CD4-positive, alpha-beta T cell treated with Interleukin-17A for 4 hours (primary cell): Measurements from ENCODE around the gene USP6NL.

Experiments used
- DNase-seq: peaks from one replicate; pipeline ENCODE4 v3.0.0-alpha.2; 2020; ENCODE audit warnings: mixed read lengths

The USP6NL gene

DNA sequence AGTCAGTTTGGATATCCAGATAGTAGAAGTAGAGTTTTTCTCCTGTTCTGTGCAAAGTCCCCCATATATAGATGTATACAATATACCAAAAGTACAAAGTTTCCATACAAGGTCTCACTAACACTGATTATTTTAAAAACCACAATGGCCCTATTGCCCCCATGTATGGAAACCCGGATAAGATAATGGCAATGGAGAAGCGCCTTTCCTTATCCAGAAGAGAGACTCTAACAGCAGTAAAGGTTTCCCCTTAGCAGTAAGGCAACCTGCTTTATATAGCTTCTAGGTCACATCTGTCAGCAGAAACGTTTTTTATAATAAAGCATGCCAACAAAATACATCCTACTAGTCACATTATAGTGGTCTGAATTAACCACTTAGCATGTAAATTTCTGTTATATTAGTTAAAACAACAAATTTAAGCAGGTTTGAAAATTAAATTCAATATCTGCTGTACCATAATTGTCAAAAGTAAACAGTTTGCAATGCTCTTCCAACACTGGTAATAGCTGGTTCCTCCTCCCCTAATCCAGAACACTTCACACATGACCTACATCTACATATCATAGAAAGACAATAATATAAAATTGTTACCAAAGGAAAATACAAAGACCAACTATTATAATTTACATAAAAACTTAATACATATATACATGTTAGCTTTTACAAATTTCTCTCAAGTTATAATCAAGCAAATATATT is 22.4 kb downstream of the USP6NL start:
- DNase-seq: no peak

DNA sequence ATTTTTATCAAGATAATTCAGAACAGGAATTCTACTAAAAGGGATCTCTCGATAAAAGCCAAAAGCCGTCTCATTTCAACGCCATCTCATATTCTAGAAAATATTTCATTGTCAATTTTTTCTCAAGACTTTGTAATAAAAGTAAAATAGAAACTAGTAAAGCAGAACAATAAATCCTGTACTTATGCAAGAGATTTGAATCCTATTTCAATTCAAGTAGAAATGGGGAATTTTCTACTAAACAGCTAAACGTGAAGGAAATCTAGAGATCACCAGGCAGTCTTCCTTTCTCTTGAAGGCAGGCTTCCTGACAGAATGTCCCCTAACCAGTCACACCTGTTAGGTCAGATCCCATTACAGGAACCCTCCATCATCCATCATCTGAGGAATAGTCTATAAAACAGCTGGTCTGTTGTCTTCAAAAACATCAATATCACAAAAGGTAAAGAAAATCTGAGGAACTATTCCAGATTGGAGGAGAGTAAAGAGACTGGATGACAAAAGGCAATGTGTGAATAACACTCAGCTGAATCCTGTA is 23.7 kb downstream of the USP6NL start:
- DNase-seq: no peak

DNA sequence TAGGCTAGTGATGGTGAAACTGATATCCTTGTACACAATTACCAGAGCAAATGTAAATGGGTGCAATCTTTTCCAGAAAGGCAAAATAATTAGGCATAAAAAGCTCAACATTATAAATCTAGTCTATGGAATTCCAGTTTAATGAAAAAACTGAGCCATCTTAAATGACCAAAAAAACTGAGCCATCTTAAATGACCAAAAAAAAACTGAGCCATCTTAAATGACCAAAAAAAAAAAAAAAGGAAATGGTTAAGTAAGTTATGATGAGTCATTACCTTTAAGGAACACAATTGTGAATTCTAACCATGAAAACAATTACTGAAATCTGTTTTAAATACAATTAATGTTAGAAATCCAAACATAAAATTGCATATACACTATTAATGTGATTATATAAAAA is 25.3 kb downstream of the USP6NL start:
- no peak for DNase-seq

DNA sequence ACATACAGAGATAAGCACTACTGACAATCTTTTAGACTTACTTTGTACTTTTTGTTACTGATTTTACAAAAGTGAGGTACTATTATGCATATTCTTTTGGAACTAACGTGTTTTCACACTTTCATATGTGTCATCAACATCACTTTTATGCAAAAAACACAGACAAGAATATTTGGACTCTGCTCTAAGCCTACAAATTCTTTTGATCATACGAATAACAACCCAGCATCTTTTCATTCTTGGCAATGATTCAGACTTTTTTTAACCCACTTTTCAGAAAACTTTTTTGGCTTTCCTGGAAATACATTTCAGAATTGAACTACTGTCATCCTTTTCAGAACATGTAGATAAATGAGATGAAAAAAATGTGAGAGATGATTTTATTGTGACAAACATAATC is 30.2 kb downstream of the USP6NL start:
- DNase-seq: no peak

GRCh38 chr10:11579885-11580284 is 31.6 kb downstream of the USP6NL start:
- no peak for DNase-seq

DNA sequence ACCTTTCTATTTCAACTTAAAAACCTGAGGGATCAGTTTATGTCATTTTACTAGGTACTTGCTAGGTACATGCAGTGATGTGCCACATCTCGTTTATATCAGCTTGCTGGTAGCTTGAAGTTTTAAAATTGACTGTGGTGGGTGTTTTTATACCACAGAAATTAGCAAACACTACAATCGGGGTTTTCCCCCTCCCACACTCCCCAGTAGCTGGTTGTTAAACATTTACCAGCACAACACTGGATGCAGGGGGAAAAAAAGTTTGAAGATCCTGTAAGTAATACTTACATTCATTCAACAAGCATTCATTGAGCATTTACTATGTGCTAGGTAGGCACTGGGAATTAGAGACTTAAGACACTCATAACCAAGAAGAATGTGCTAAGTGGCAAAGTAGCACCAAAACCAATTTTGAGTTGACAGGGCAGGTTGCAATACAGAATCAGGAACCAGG is 32.6 kb downstream of the USP6NL start:
- no peak for DNase-seq

- no peak for DNase-seq
Measured at GRCh38 chr10:11576092-11576809, 35.2 kb downstream of the USP6NL start.

- DNase-seq: no peak
Measured at GRCh38 chr10:11573497-11573896, 38.0 kb downstream of the USP6NL start.

DNA sequence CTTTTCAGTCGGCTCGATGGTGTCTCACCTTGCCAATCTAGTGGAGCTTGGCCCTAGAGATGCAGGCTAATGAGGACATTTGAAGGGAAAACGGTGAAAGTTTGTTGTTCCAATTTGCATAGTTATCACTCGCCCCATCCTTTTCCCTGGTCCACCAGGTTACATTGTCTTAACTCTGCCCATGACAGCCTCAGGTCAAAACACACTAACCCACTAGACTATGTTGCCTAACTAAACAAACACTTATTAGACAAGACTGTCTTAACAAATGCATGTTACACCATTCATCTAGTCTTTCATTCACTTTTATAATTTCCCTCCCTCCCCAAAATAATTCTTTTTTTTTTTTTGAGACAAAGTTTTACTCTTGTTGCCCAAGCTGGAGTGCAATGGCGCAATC is 40.7 kb downstream of the USP6NL start:
- no peak for DNase-seq

- no peak for DNase-seq
Measured at GRCh38 chr10:11569471-11569870, 42.0 kb downstream of the USP6NL start.

DNA sequence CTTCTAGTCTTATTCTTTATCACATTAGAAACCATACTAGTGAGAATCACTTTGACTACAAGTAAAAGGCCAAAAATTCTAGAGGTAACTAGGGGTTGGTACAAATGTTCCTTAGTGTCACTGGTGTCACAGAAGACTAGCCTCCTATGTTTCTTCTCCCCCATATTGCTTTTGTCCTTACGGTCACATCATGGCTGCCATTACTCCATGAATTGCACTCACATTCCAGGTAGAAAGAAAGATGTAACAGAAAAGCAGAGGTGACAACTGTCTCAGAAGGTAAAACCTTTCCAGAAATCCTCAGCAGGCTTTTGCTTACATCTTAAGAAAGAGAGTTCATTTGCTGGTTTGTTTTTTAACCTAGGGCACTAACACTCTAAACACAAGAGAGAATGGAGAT is 42.9 kb downstream of the USP6NL start:
- no peak for DNase-seq

DNA sequence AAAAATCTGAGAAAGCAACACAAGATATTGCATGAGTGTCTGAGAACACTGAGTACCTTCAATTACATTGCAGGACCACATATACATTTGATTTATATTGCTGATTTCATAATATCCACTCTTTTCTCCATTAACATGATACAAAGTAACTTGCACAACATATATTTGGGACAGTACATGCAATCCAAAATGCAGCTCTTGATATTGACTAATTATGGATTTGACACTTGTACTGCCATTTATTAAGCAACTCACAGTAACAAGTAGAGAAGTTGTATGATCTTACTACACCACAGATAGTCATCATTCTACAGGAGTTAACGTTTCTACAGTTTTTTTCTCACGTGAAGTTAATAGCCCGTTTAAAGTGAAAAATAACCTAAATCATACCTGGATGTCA is 46.7 kb downstream of the USP6NL start:
- DNase-seq: no peak

DNA sequence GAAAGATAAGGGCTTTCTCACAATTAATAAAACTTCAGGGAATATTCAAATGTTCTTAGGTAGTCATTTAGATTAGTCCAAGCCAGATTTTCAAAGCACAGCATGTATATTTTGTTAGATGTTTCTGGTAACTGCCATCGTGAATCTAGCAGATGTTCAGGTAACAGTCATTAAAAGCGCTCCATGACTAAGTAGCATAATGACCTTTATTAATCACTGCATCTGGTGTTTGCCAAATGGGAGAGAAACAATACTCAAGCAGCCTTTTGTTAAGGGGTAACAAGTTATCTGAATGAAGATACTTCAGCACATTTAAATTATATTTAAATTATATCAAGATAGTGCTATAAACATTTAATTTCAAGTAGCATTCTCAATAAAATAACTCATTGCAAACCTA is 47.5 kb downstream of the USP6NL start:
- no peak for DNase-seq

DNA sequence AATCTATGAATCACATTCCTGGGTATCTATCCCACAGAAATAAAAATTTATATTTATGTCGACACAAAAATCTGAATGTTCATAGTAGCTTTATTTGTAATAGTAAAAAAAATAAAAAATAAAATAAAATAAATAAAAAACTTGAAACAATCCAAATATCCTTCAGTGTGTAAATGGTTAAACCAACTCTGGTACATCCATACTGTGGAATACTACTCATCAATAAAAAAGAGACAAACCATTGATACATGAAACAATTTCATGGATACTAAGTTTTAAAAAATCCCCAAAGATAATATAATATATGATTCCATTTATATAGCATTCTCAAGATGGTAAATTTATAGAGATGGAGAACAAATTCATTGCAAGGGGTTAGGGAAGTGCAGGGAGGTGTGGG is 48.6 kb downstream of the USP6NL start:
- no peak for DNase-seq

DNA sequence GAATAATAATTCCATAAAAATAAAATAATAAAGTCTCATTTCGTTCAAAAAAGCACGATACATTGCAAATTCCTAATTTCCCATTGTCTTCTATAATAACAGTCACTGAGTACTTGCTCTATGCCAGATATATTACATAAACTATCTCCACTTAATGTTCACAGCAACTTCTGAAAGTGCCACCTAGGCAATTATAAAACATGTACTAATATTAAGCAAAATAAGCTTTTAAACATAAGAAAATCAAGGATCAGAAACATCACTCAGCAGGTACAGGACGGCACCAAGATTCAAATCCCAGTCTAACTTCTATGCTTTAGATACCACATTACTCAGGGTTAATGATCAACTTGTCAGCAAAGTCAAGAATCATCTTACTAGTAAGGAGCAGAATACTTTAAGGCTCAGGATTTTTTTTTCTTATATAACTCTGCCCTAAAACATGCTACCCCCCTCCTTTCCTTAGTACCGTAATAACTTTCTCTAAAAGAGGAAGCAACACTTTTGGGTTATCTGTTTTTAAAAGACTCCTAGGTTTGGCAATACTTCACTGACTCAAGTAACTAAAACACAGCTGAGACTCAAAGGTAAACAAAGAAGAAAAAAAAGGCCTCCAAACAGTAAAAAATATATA is 51.3 kb downstream of the USP6NL start:
- DNase-seq: no peak

DNA sequence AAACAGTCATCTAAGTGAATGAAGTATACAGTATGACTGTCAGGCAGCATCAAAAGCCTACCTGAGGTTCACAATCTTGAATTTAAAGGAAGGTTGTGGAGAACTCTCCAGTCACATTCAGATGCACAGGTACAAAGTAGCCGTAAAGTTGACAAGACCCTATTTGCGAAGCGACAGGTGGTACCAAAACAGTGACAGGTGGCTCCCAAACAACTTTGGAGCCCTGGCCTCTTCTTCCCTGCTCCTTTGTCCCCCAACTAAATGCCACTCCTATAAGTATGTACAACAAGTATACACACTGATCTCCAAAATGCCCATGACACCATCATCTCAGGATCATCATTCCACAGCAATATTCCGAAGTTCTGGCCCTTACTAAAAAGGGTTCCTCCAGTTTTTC is 53.5 kb downstream of the USP6NL start:
- no peak for DNase-seq

- no peak for DNase-seq
Measured at GRCh38 chr10:11557513-11557912, 53.9 kb downstream of the USP6NL start.

DNA sequence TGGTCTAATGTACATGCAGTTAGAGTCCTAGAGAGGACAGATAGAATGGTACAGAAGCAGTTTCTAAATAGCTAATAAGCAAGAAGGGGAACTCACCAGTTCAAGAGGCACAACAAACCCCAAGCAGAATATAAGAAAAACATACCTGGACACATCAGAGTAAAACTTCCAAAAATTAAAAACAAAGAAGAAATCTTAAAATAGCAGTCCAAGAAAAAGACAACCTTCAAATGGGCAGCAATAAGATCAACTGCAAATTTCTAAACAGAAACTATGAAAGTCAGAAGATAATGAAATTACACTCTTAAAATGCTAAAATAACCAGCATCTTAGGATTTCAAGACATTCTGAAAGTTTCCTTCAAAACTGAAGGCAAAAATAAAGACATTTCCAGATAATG is 55.9 kb downstream of the USP6NL start:
- DNase-seq: no peak

- no peak for DNase-seq
Measured at GRCh38 chr10:11553773-11554381, 57.6 kb downstream of the USP6NL start.

- DNase-seq: no peak
Measured at GRCh38 chr10:11551916-11552602, 59.4 kb downstream of the USP6NL start.

DNA sequence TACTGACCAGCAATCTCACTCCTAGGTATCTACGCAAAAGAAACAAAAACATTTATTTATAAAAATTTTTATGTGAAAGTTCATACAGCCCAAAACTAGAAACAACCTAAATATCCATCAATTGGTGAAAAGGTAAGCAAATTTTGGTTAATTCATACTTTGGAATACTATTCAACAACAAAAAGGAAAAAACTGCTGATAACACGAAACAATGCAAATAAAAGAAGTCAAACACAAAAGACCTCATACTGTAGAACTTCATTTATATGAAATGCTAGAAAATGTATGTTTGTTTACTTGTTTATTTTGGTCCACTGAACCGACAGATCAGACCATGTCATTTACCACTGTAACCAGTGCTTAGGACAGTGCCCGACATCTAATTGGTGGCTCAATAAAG is 60.3 kb downstream of the USP6NL start:
- DNase-seq: no peak

DNA sequence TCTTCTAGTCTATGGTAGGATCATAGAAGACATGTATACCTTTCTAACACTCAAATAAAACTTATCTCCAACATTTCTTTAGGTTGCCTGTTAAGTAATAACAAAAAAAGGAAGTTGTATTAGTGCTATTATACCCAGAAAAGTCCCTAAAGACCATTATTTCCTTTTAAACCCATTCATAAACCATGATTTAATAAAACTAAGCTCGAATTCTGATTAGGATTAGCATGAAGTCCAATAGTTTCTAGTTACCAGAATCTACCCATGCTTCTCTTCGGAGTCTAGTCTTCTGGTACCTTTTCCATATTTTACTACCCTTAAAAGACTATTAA is 62.7 kb downstream of the USP6NL start:
- no peak for DNase-seq
